Peyer's patch (tissue), 4 donors: ENCODE measurements around the gene FASTKD3. TPM values are rescaled to one million over a fixed set of nuclear protein-coding genes. Genes with fewer than 3 reads are reported as not detected.

Source experiments
- DNase-seq, 3 donors: peaks; one replicate each; pipeline ENCODE4 v3.0.0-alpha.2; 2017 to 2019
- H3K27ac ChIP-seq, 4 donors: fragments of 200-600 bp; sonication (generic); one replicate each; pipeline ENCODE4 v1.5.1; 2016 to 2019
- H3K27me3 ChIP-seq, 2 donors: fragments of 200-600 bp; sonication (generic); one replicate each; pipeline ENCODE4 v1.5.1; 2019
- H3K36me3 ChIP-seq, 3 donors: fragments of 200-600 bp; sonication (generic); one replicate each; pipeline ENCODE4 v1.5.1; 2016 to 2019
- H3K4me1 ChIP-seq, 4 donors: fragments of 200-600 bp; sonication (generic); one replicate each; pipeline ENCODE4 v1.5.1; 2016 to 2019
- H3K4me3 ChIP-seq, 4 donors: fragments of 200-600 bp; sonication (generic); 1 replicate in 3 of 4; 2 replicates in 1 of 4; pipeline ENCODE4 v1.5.1; 2016 to 2019; ENCODE audit warnings: mild to moderate bottlenecking in 1 of 4
- H3K9me3 ChIP-seq, 4 donors: fragments of 200-600 bp; sonication (generic); one replicate each; pipeline ENCODE4 v1.5.1; 2016 to 2019; ENCODE audit warnings: mild to moderate bottlenecking in 1 of 4
- CTCF ChIP-seq, 6 experiments: fragments of 450-650 bp in 4 of 6; fragments of 200-600 bp in 2 of 6; sonication (generic) in 1 of 6; IDR thresholded peaks; one replicate each; pipeline ENCODE4 v1.5.1; 2017 to 2019; ENCODE audit warnings: antibody characterized with exemption in 6 of 6, mild to moderate bottlenecking in 3 of 6, moderate library complexity in 1 of 6
- POLR2A ChIP-seq, 2 donors: fragments of 450-650 bp; IDR thresholded peaks; one replicate each; pipeline ENCODE4 v1.5.1; 2017; ENCODE audit warnings: antibody characterized with exemption in 2 of 2, mild to moderate bottlenecking in 2 of 2, moderate library complexity in 2 of 2
- total RNA-seq, 4 donors: library from RNA; depleted of rRNA; stranded (reverse); fragments of >200 nt; gene quantifications; one replicate each; pipeline ENCODE4 v1.1.0, GENCODE V29; 2016

The FASTKD3 gene
- total RNA-seq, 4 donors from 2014 or later = 10.0 to 17.0 (median 14.1) TPM

GRCh38 chr5:7811715-7812114, 57.1 kb downstream of the FASTKD3 start:
- Histone ChIP-seq H3K27ac (no peak overlapping the region), H3K4me3 (no peak overlapping the region), H3K27me3 (no peaks in the 10 kb centered on the region), H3K4me1 (no peaks in the 10 kb centered on the region), H3K36me3 (no peaks in the 10 kb centered on the region), H3K9me3 (no peaks in the 10 kb centered on the region)
- no peak for DNase-seq
- TF ChIP-seq CTCF (IDR thresholded peaks at IDR 0.05) = no peak
- TF ChIP-seq POLR2A (IDR thresholded peaks at IDR 0.05) = no peak

Other genes starting within 250 kb of the FASTKD3 start
- not detected for gene CFAP90, start 17.9 kb downstream of the FASTKD3 start, total RNA-seq
- 10 to 100 TPM; 45.7 to 82.1 (median 71.7) TPM for gene MTRR, start 117 bp upstream of the FASTKD3 start, total RNA-seq